ENCODE data around the gene CCDC134. TPM values are rescaled to one million over a fixed set of nuclear protein-coding genes. Genes with fewer than 3 reads are reported as not detected.

The CCDC134 gene
- total RNA-seq = 6.1 and 6.3 TPM in 2 replicates

DNA sequence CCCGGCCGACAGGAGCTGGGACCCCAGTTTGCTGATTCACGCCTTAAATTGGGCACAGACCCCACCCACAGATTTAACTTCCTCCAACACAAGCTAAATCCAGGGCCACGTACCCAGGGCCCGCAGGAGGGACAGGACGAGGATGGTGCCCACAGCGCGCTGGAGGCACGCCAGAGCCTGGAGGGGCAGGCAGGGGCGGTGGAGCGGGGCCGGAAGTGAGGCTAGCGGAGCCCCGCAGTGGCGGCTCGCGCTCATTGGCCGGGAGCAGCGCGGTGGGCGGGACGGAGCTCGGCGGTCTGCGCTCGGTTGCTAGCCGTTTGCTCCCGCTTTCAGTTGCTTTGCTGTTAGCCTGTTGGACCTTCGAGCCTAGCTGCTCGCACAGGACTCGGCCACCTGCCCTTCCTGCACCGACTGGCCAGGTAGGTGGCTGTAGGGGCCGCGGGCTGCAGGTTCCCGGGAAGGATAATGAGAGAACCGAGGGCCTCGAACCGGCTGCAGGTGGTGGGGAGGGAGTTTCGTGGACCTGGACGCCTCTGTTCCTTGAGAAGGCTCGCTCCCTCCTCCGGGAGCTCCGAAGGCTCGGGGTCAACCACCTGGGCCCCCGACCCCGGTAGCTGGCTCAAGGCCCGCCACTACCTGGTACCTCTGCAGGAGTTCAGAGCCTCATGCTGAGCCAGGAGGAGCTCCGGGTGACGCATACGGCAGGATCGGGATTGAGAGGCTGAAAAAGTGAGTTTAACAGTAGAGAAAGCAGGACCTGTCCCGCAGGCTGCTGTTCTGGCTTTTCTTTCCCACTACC is at the start of gene CCDC134:
Gene CCDC134, plus strand, starts transcription at position 332 of the 799 bp plus-strand sequence. CDS start 8,212 bp downstream, outside the sequence.
- peak; percentile 83 for DNase-seq

DNA sequence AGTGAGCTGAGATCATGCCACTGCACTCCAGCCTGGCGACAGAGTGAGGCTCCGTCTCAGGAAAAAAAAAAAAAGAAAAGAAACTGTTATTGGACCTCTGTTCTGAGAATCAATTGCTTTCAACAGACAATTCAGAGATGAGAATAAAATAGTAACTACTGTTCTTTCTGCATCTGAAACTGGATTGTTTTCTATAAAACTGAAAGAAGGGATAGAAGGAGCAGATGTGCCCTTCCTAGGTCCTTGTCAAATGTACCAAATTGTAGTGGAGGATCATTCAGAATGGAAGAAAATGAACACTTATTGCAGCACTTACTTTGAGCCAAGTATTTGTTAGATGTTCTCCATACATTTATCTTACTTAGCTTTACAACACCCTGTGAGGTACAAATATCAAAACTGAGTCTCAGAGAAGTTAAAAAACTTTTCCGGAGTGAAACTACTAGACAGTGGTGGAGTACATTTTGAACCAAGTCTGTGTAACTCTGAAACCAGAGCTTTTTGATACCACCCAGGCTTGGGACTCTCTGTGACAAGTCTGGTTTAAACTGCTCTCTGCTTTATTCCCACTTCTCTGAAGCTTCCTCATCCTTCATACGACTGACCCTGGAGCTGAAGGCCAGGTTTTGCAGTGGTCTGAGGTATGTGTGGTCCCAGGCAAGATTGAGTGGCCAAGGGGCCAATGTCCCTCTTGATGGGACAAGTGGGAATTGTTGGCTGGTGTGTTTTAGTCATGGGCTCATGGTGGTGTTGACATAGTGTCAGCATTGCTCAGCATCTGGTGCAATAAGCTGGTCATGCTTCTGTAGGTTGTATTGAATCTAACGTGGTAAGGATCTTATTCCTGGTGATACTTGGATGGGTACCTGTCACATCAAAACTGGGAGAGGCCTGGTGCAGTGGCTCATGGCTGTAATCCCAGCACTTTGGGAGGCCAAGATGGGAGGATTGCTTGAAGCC is 48.2 kb upstream of the CCDC134 start:
- DNase-seq = no peak

DNA sequence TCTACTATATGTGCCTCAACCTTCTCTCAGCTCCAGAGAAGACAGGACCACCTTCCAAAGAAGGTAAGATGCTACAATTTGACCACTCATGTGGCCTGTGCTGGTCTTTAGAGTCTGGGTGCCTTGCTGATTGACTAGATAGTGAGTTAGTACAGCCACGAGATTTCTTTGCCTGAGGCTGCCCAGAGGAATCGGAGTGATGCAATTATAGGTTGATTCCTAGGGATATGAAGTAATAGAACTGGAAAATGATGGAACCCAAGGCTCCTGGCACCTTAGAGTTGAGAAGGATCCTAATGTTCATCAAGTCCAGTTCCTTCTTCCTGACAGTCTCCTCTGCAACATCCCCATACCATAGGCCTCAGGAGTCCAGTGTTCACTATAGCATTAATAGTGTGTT is 46.5 kb upstream of the CCDC134 start:
- DNase-seq = no peak

DNA sequence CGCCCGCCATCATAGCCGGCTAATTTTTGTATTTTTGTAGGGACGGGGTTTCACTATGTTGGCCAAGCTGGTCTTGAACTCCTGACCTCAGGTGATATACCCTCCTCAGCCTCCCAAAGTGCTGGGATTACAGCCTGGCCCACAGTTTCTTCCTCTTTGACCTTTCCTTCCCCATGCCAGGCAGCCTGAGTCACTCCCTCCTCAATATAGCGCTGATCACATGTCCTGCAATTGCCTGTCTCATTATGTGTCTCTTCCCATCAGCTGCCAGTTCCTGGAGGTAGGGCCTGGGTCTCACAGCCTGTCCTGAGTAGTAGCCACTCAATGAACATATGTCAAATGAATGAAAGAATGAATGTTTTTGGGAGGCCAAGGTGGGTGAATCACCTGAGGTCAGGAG is 43.0 kb upstream of the CCDC134 start:
- no peak for DNase-seq

DNA sequence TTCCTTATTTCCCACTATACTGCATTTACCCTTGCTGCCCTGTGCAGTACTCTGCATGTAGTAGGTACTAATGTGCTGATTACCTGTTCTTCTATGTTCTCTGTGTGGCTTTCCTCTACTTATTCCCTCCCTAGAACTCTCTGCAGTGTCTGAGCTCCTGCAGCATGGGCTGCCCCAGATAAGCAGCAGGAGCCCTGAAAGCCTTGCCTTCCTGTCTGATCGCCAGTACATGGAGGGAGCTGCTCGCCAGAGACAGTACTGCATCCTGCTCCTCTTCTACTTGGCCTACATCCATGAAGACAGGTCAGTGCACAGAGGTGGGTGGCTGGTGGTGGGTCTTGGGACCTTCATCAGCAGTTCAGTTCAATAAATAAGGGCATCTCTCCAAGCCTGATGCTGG is 42.2 kb upstream of the CCDC134 start:
- no peak for DNase-seq

DNA sequence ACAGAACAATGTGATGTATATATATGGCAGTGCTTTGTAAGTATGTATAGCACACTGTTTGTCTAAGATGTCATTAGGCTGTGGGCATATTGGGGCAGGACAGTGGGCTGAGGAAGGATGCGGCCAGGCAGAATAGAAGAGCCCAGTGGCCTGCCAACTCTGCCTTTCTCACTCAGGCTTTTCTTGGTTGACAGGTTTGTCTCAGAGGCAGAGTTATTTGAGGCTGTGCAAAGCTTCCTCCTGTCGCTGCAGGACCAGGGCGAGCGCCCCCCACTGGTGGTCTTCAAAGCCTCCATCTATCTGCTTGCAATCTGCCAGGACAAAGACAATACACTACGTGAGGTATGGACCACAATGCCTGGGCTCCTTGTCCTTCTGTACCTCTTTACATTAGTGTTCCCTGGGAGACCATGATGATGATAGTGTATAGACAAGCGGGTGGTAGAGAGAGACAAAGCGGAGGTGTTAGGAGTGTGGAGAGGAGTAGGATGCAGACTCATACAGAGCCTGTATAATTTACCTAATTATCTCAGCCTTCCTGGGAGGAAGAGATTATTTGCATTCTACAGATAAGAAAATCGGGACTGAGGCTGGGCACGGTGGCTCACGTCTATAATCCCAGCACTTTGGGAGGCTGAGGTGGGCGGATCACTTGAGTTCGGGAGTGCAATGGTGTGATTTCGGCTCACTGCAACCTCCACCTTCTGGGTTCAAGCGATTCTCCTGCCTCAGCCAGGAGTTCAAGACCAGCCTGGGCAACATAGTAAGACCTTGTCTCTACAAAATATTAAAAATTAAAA is 37.3 kb upstream of the CCDC134 start:
- peak; percentile 49 for DNase-seq

DNA sequence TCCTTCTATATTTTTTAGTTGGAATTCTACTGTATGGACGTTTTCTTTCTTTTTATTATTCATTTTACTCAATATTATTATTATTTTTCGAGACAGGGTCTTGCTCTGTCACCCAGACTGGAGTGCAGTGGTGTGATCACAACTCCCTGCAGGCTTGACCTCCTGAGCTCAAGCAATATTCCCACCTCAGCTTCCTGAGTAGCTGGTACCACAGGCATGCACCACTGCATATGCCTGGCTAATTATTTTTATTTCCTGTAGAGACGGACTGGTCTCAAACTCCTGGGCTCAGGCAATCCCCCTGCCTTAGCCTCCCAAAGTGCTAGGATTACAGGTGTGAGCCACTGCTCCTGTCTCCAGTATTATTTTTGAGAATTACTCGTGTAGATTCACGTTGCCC is 34.0 kb upstream of the CCDC134 start:
- no peak for DNase-seq

DNA sequence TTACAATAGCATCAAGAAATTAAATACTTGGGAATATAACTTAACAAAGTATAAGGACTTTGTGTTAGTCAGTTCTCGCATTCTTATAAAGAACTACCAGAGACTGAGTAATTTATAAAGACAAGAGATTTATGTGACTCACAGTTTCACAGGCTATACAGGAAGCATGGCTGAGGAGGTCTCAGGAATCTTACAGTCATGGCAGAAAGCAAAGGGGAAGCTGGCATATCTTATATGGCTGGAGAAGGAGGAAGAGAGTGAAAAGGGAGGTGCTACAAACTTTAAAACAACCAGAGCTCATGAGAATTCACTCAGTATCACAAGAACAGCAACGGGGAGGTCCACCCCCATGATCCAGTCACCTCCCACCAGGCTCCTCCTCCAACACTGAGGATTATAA is 32.0 kb upstream of the CCDC134 start:
- DNase-seq = peak; percentile 61

DNA sequence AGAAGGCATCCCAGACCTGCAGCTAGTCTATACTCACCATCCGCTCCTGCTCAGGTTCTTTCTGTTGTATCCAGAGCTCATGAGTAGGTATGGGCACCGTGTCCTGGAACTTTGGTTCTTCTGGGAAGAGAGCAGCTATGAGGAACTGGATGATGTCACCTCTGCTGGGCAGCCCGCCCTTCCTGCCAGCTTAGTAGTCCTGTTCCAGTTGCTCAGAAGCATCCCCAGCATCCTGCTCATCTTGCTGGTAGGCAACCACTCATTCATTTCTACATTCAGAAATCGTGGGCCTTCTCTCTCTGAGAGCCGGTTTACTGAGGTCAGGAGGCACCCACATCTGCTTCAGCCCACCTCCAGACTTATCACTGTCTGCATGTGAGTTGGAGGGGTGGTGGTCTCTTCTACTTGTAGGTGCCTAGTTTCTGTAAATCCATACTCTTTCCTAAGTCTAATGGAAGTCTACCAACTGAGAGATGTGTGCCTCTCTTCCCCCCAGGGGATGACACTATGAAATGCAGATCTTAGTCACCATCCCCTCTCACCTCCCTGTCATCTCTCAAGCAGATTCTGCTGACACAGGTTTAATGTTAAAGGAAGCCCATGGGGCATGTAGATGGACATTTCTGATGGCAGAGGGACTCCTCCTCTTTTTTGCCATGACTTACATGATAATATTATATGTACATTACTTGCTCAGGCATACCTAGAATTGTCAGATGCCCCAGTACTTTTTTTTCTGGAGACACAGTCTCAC is 29.6 kb upstream of the CCDC134 start:
- no peak for DNase-seq

DNA sequence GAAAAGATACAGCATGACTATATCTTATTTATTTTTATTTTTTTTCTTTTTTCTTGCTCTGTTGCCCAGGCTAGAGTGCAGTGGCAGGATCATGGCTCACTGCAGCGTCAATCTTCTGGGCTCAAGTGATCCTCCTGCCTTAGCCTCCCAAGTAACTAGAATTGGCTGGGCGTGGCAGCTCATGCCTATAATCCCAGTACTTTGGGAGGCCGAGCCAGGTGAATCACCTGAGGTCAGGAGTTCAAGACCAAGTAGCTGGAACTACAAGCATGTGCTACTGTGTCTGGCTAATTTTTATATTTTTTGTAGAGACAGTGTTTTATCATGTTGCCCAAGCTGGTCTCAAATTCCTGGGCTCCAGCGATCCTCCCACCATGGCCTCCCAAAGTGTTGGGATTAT is 28.3 kb upstream of the CCDC134 start:
- no peak for DNase-seq

DNA sequence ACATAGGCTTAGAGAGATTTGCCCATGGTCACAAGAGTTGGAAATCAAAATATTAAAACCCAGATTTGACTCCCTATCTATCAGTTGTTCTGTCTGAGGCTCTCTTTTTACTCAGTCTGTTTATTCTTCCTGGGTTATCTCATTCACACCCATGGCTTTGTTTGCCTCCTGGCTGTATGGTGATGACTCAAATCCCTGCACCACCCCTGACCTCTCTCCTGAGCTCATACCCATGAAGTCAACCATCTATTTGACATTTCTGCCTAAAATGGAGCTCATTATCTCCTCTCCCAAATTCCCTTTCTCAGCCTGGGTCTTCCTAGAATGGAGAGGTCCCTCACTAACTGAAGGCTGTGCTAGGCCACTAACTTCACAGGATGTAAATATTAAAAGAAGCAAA is 27.8 kb upstream of the CCDC134 start:
- DNase-seq = no peak

DNA sequence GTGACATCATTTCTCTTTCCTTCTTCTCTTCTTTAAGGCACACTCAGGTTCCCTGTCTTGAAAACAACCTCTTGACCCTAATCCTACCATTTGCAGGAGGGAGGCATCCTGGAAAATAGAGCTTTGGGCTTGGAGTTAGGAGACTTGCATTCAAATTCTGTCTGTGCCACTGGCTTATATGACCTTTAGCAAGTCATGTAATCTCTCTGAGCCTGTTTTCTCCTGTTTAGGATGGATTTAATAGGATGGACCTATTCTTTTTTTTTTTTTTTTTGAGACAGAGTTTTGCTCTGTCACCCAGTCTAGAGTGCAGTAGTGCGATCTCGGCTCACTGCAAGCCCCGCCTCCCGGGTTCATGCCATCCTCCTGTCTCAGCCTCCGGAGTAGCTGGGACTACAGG is 25.1 kb upstream of the CCDC134 start:
- DNase-seq = no peak

DNA sequence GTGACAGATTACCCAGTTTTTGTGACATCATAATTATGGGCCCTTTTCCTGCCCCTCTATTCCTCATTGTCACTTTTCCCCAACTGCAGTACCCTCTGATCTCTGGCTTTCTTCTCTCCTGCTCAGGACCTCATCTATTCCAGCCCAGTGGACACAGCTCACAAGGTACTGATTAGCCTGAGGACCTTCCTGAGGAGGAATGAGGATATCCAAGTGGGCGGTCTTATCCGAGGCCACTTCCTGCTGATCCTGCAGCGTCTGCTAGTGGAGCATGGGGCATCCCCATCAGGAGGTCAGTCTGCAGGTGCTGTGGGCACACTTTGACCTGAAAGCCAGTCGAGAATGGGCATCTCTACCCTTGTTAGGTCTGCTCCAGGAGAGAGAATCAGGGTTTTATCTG is 24.5 kb upstream of the CCDC134 start:
- DNase-seq = no peak

DNA sequence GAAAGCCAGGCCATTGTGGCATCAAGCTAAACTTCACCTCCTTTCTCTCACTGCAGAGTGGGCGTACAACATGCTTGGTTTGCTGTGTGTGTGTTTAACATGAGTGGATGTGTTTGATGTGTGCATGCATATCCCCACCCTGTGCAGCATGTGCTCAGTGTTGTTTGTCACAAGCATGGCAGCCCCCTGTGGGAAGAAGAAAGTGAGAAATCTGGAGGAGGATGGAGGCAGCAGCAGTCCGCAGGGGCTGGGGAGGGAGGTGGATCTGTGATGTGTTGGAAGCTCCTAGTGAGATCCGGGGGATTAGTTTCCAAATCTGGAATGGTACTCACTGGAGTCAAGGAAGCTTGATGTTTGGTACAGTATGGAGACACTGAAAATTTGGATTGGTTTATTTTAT is 24.1 kb upstream of the CCDC134 start:
- no peak for DNase-seq

DNA sequence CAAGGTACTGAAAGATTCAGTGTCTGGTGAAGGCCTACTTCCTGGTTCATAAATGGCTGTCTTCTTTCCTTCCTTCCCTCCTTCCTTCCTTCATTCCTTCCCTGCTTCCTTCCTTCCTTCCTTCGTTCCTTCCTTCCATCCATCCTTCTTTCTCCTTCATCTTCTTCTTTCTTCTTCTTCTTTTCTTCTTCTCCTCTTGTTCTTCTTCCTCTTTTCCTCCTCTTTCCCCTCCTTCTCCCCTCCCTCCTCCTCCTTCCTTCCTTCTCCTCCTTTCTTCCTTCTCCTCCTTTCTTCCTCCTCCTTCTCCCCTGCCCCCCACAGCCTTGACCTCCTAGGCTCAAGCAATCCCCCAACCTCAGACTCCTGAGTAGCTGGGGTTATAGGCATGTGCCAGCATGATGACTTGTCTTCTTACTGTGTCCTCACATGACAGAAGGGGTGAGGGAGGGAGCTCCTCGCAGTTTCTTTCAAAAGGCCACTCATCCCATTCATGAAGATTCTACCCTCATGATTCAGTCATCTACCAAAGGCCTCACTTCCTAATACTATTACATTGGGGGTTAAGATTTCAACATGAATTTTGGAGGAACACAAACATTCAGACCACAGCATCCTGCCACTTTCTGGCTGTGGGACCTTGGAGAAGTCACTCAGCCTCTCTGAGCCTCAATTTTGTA is 22.6 kb upstream of the CCDC134 start:
- DNase-seq = no peak

DNA sequence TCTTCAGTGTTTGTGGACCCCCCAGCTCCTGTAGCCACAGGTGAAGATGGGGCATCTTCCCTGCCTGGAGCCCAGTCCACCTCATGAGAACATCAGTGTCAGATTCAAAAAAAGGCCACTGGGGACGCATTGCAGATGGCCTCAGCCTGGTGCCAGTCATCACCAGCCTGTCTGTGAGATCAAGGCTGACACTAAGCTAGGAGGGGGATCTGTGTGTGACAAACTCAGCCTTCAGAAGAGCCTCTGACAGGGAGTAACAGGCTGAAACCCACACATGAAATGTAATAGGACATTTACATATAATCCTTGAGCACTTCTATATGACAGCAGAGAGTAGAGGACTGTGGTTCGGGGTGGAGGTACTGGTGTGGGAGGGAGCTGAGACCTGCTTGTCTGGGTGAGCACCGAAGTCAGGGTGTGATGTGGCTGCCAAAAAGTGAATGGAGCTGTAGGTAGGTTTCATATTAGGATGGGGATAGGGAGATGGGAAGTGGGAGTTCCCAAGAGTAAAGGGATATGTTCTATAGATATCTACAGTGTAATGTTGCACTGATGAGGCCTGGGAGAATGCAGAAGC is 20.5 kb upstream of the CCDC134 start:
- DNase-seq = no peak

DNA sequence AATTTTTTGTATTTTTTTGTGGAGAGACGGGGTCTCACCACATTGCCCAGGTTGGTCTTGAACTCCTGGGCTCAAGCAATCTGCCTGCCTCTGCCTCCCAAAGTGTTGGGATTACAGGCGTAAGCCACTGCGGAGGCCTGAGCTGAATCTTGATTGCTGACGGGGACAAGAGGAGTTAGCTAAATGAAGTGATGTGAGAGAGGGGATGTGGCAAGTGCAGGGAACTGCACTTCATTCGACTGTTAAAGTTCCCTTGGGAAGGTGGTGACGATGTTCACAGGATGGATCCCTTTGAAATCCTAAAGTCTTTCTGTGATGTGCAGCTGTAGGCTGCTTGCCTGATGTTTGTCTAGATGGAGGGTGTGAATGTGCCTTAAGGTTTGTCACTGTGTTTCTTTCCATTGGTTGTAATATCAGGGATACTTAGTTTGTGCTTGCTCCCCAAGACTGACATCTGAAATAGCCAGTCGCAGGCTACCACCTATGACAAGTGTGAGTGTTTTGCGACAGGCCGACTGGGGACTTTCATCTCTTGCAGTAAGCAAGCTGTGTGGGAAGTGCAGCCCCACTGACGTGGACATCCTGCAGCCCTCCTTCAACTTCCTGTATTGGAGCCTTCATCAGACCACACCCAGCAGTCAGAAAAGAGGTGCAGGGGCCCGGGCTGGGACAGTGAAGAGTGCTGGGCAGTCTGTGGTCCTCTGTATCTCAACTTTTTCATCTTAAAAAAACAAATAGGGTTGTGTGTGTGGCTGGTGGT is 19.6 kb upstream of the CCDC134 start:
- peak; percentile 47 for DNase-seq

DNA sequence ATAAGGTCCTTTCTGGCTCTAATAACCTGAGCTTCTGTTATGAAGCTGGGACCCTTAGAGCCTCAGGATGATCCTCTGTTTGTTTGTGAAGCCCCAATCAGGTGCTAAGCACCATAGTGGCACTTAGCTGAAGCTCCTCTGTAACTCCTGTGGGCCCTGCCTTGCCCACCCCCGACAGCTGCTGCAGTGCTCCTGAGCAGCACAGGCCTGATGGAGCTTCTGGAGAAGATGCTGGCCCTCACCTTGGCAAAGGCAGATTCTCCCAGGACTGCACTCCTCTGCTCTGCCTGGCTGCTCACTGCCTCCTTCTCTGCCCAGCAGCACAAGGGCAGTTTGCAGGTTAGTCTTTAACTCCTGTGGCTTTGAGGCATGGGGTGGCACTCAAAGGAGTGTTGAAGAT is 19.0 kb upstream of the CCDC134 start:
- DNase-seq = no peak

DNA sequence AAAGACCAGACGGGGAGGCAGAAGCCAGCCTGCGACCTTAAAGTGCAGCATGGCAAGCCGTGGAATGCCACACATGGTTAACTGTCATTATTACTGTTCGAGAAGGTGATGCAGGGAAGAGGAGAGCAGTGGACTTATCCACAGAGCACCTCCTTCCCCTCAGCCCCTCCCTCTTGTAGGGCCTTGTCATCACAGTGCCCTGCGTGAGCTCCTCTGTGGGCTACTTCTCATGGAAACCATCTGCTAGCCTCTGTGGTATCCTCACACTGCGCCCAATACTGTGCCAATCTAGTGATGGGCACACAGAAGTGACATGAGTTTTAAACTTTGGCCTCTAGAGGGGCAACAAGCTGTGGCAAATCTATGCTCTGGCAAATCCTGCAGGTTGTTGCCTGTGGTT is 18.2 kb upstream of the CCDC134 start:
- DNase-seq = no peak

DNA sequence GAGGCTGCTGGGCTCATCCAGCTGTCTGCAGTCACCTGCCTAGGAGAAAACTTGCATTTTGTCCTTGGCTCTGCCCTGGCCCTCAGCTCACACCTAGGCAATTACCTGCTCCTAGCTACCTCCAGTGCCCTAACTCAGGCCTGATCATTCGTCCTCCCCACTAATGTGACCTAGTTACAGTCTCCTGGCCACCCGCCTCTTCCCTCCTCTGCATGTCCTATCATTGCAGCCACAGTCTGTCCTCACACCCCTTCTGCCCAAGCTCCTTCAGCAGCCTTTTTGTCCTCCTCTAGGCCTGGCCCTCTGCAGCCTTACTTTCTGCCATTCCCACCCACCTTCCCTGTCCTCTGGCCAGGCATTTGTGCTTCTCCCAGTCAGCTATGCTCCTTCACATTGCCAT is 17.7 kb upstream of the CCDC134 start:
- DNase-seq = no peak
